SU-DHL-6 (cell line): Measurements from ENCODE around the gene TYRO3.

Source experiments
- H2AFZ ChIP-seq: fragments of 200-600 bp; sonication (generic); 2 replicates; pipeline ENCODE4 v1.6.1; 2014; ENCODE audit warnings: low read depth, mild to moderate bottlenecking, moderate library complexity, mixed read lengths, antibody characterized with exemption, low read length; ENCODE audit not compliant: severe bottlenecking
- H3F3A ChIP-seq: fragments of 200-600 bp; shearing (Covaris generic); 2 replicates; pipeline ENCODE4 v1.6.0; 2016; ENCODE audit warnings: antibody characterized with exemption, mild to moderate bottlenecking; ENCODE audit not compliant: insufficient read depth
- H3K27ac ChIP-seq: fragments of 200-600 bp; sonication (generic); 2 replicates; pipeline ENCODE4 v1.5.1; 2016; ENCODE audit warnings: low read depth, mild to moderate bottlenecking, low read length, moderate library complexity, mixed read lengths
- H3K27me3 ChIP-seq: fragments of 200-600 bp; sonication (generic), shearing (Covaris generic); 2 replicates; pipeline ENCODE4 v1.6.0; 2014; ENCODE audit warnings: mild to moderate bottlenecking, low read length
- H3K36me3 ChIP-seq: fragments of 200-600 bp; sonication (generic); 2 replicates; pipeline ENCODE4 v1.6.1; 2014; ENCODE audit warnings: mild to moderate bottlenecking, low read length, mixed read lengths
- H3K4me2 ChIP-seq: fragments of 300-600, 200-600 bp; shearing (Covaris generic), sonication (generic); 2 replicates; pipeline ENCODE4 v1.6.0; 2014; ENCODE audit warnings: low read length, low read depth, mild to moderate bottlenecking; ENCODE audit not compliant: poor library complexity, severe bottlenecking
- H3K4me3 ChIP-seq: fragments of 200-600 bp; sonication (generic); 2 replicates; pipeline ENCODE4 v1.5.1; 2014; ENCODE audit warnings: antibody characterized with exemption, low read length, mild to moderate bottlenecking, mixed read lengths; ENCODE audit not compliant: insufficient read depth, poor library complexity, severe bottlenecking
- H3K79me2 ChIP-seq: fragments of 200-600 bp; sonication (generic); 2 replicates; pipeline ENCODE4 v1.6.1; 2014; ENCODE audit warnings: mild to moderate bottlenecking, low read length, moderate library complexity; ENCODE audit not compliant: insufficient read depth
- H3K9ac ChIP-seq: fragments of 200-600 bp; sonication (generic); 2 replicates; pipeline ENCODE4 v1.7.0; 2014; ENCODE audit warnings: mild to moderate bottlenecking, low read length
- H3K9me2 ChIP-seq: fragments of 200-600 bp; sonication (generic); replicated peaks from 2 replicates; pipeline ENCODE4 v1.6.1; 2014; ENCODE audit warnings: low read length; ENCODE audit not compliant: insufficient read depth
- H3K9me3 ChIP-seq: fragments of 200-600 bp; sonication (generic); 2 replicates; pipeline ENCODE4 v1.6.1; 2014; ENCODE audit warnings: low read length, mixed read lengths; ENCODE audit not compliant: insufficient read depth
- H4K20me1 ChIP-seq: fragments of 200-600 bp; sonication (generic); 2 replicates; pipeline ENCODE4 v1.6.1; 2014; ENCODE audit warnings: low read depth, mild to moderate bottlenecking, antibody characterized with exemption, low read length, moderate library complexity, mixed read lengths
- CTCF ChIP-seq: fragments of 200-600 bp; sonication (generic); IDR thresholded peaks from one replicate; pipeline ENCODE4 v1.5.1; 2017; ENCODE audit warnings: antibody characterized with exemption, mild to moderate bottlenecking, low read length, moderate library complexity; ENCODE audit not compliant: insufficient read depth, poor library complexity, severe bottlenecking
- EZH2phosphoT487 ChIP-seq: fragments of 200-600 bp; sonication (generic), shearing (Covaris generic); conservative IDR thresholded peaks from 2 replicates; pipeline ENCODE4 v1.6.1; 2018; ENCODE audit warnings: mild to moderate bottlenecking, antibody characterized with exemption, low read length, moderate library complexity, mixed read lengths

Gene TYRO3

GRCh38 chr15:41523097-41523496 lies 35.9 kb upstream of the TYRO3 start:
- H3K27ac ChIP-seq, result no peak overlapping the region
- H3K27me3 ChIP-seq, result no peaks in the 10 kb centered on the region
- no peaks in the 10 kb centered on the region for H3K79me2 ChIP-seq
- no peak overlapping the region for H2AFZ ChIP-seq
- no peaks in the 10 kb centered on the region for H3K9me3 ChIP-seq
- TF ChIP-seq EZH2phosphoT487 (no peak), CTCF (no peak)
- H4K20me1 ChIP-seq, result no peaks in the 10 kb centered on the region
- no peaks in the 10 kb centered on the region for H3K9me2 ChIP-seq
- H3K4me2 ChIP-seq, result no peak overlapping the region
- no peak overlapping the region for H3K4me3 ChIP-seq
- H3F3A ChIP-seq, result no peaks in the 10 kb centered on the region
- no peaks in the 10 kb centered on the region for H3K36me3 ChIP-seq
- no peak overlapping the region for H3K9ac ChIP-seq

- Histone ChIP-seq H3K4me2 (no peak overlapping the region), H2AFZ (no peak overlapping the region), H3K27ac (no peak overlapping the region), H3K9me3 (no peaks in the 10 kb centered on the region), H3K79me2 (no peaks in the 10 kb centered on the region), H3K9ac (no peak overlapping the region), H3K9me2 (no peaks in the 10 kb centered on the region), H3F3A (no peaks in the 10 kb centered on the region), H4K20me1 (no peaks in the 10 kb centered on the region), H3K36me3 (0 out of 2 replicates have a peak, but pooled peaks cover 4% of the 10 kb centered on the region), H3K4me3 (no peak overlapping the region), H3K27me3 (no peaks in the 10 kb centered on the region)
- TF ChIP-seq CTCF, result no peak
- TF ChIP-seq EZH2phosphoT487, result no peak
These were observed 28.6 kb upstream of the TYRO3 start for GRCh38 chr15:41530363-41530956.

- H4K20me1 ChIP-seq, result no peaks in the 10 kb centered on the region
- no peaks in the 10 kb centered on the region for H3K79me2 ChIP-seq
- no peaks in the 10 kb centered on the region for H3F3A ChIP-seq
- no peaks in the 10 kb centered on the region for H3K27me3 ChIP-seq
- H3K9ac ChIP-seq, result no peak overlapping the region
- H3K9me3 ChIP-seq, result no peaks in the 10 kb centered on the region
- H3K4me3 ChIP-seq, result no peak overlapping the region
- H3K27ac ChIP-seq, result no peak overlapping the region
- H3K36me3 ChIP-seq, result 0 out of 2 replicates have a peak, but pooled peaks cover 4% of the 10 kb centered on the region
- no peak overlapping the region for H2AFZ ChIP-seq
- no peak overlapping the region for H3K4me2 ChIP-seq
- no peak for TF ChIP-seq EZH2phosphoT487
- no peak for TF ChIP-seq CTCF
- H3K9me2 ChIP-seq, result no peaks in the 10 kb centered on the region
These were observed 23.5 kb upstream of the TYRO3 start for GRCh38 chr15:41535544-41535943.
